Stimulated activated CD4-positive, alpha-beta T cell treated with anti-CD3 and anti-CD28 coated beads, Interleukin-2, amount 100 ng/mL, for 24 hours (primary cell): ENCODE measurements around the gene TMEM59.
"Not testable (repeated sequence)": the region's sequence is repeated elsewhere in the genome, so short reads cannot be mapped to it uniquely, and the experiment has no call there.

ENCODE experiments used
- DNase-seq, 2 donors: peaks; one replicate each; pipeline ENCODE4 v3.0.0-alpha.2; 2020

Gene TMEM59

GRCh38 chr1:54052431-54052933 is 522 bp downstream of the TMEM59 start:
- peak; percentile 33 to 57 for DNase-seq

DNA sequence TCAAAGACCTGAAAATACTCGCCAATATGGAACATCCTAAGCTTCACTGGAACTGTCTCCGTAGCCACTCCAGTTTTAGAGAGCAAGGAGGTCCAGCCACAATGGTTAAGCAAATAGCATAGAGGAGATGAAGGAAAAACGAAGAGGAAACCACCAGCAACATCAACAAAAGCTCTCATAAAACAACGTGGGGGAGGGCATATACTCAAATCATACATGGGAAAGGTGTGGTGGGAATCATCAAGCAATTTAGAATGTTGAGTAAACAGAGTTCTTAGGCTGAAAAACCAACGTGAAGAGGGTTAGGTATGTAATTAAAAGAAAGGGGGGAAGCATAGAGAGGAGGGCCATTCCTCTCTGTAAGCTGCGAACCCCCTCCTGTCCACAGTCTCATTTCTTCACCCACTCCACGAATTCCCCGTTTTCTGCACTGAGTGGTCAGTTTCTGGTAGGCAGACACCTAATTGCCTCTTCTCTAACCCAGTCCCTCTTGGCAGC is 1.0 kb downstream of the TMEM59 start:
- no peak for DNase-seq

- DNase-seq: not testable (repeated sequence)
These were observed 2.6 kb downstream of the TMEM59 start for GRCh38 chr1:54050435-54050834.

GRCh38 chr1:54047384-54048305 is 5.4 kb downstream of the TMEM59 start:
- no peak for DNase-seq

DNA sequence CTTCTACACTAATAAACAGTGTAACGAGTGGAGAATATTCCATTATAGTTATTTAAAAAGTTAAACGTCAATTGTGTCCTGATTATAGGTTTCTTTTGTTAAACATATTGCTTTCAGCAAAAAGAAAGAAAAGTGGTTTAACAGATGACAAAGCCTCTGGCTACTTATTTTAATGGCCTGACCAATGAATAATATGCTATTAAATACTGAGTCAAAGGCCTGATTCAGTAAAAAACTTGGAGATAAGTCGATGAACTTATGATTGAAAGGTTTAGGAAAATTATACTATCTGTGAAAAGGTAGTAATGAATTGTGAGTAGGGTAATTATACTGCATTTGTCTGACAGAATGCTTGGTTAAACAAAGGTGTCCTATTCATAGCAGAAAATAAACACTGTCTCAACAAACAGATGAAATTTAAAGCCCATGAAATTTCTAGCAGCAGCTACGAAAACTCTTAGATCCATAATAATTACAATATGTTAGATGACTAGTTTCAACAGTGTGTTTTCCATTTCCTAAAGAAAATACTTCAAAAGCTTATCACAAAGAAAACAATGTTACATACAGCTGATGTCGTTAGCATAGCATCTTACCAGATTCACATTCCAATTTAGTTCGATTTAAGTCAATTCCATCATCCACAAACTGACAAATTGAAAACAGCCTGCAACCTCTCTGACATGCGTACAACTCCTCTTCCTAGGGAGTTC is 6.2 kb downstream of the TMEM59 start:
- DNase-seq: no peak

DNA sequence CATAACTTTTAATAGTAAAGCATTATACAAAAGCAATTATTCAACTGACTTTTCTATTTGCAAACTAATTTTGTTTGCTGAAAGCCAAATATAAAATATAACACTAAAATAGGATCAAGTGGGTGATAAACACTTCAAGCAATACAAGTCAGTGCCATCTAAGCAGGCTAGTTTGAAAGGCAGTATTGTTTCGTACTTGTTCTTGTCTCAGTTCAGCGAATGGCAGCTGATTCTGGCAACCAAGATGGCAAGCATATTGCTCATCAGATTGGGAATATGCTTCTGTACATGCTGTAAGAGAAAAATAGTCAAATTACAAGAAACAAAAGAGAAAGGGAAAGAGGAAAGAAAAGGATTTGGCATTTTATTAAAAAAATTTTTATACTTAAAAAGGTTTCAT is 7.5 kb downstream of the TMEM59 start:
- no peak for DNase-seq

DNA sequence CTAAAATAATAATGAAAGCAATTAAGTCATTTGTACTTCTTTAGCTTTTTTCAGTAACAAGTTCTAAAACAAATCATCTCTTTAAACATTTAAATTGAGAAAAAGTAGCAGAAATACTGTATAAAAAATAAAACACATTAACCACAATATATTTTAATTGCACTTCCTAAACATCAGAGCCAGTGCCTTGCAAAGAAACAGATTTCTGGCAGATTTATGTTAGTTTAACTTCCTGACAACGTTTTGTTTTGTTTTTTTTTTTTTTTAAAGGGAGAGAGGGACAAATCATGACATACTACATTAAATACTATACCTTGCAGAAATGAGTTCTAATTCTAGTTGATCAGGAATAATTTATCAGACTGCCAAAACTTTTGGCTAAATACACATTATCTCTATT is 11.2 kb downstream of the TMEM59 start:
- DNase-seq: no peak

- no peak for DNase-seq
These were observed 15.5 kb downstream of the TMEM59 start for GRCh38 chr1:54037476-54037875.

GRCh38 chr1:54028306-54029251 is 24.4 kb downstream of the TMEM59 start:
- no peak for DNase-seq

DNA sequence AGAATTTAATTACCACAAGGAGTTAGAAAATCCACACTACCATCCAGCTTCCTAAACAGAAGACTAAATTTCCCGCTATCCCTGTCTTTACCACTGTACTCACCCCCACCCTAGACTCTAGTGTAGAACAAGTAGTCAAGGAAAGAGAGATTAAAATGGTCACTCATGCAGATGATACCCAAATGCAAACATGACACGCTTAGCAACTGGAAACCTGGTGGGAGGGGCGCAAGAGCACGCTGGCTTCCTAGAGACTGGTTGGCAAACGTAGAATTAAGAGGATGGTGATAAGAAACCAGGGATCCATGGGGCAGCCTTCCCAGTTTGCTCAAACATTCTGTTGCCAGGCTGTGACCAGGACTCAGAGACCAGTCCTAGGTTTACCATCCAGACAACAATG is 25.2 kb downstream of the TMEM59 start:
- no peak for DNase-seq

GRCh38 chr1:54024811-54025210 is 28.2 kb downstream of the TMEM59 start:
- not testable (repeated sequence) for DNase-seq

GRCh38 chr1:54024358-54024757 is 28.6 kb downstream of the TMEM59 start:
- no peak for DNase-seq

DNA sequence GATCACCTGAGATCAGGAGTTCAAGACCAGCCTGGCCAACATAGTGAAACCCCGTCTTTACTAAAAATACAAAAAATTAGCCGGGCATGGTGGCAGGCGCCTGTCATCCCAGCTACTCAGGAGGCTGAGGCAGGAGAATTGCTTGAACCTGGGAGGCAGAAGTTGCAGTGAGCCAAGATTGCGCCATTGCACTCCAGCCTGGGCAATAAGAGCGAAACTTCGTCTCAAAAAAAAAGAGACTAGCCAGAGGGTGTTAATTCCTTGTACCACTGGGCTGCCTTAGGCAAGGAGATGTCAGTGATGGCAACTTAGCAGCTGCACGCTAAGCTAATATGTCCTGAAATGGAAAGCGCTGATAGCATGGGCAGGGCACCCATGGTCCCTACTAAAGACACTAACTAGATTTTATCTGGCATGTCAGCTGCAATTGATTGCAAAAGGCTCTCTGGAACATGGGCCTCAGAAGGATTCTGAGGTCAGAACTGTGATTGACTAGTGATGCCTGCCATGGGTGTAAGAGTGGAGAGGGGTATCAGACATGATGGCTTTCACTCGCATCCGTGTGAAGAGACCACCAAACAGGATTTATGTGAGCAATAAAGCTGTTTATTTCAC is 33.3 kb downstream of the TMEM59 start:
- not testable (repeated sequence) for DNase-seq

GRCh38 chr1:54018635-54019034 is 34.4 kb downstream of the TMEM59 start:
- DNase-seq: no peak

- DNase-seq: no peak
These were observed 35.0 kb downstream of the TMEM59 start, which contains the start of gene LDLRAD1 for GRCh38 chr1:54017979-54018378. TSS of gene LDLRAD1 (minus strand) at chr1:54018186. CDS start at chr1:54018112, 74 bp downstream.

DNA sequence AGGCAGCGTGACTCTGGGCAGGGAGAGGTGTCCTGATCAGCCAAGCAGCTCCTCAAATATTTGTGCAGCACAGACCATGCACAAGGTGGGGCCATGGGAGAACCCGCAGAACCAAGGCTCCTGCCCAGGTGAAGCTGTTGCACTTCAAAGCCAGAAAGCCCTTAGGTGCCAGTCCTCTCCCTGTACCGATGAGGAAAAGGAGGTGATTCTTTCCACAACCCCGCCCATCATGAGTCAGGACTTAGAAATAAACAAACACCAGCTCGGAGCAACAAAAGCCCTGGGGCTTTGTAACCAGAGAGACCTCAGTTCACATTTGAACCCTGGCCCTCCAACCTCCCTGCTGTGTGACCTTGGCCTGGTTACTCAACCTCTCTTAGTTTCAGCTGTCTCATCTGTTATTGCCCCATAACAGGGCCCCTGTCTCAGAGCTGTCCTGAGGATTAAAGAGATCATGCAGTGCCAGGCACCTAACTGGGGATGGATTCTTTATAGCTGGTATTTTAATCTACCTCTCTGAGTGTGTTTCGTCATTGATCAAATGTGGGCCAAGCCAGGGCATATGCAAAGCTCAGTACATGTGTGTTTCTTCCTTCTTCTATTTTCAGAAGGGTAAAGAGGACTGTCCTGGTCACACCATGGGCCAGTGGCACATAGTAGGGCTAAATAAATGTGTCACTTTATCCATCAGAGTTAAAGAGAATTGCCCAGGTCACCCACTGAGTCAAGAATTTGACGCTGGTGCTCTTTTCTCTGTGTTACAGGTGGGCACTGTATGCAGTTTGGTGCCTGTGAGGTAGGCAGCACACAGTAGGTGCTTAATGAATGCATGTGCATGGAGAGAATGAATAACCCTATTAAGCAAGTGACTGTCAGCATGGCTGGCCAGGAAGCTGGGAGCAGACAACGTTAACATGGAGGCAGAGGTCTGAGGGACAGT is 36.4 kb downstream of the TMEM59 start:
- DNase-seq: no peak

- DNase-seq: no peak
These were observed 38.9 kb downstream of the TMEM59 start for GRCh38 chr1:54014009-54014629.

DNA sequence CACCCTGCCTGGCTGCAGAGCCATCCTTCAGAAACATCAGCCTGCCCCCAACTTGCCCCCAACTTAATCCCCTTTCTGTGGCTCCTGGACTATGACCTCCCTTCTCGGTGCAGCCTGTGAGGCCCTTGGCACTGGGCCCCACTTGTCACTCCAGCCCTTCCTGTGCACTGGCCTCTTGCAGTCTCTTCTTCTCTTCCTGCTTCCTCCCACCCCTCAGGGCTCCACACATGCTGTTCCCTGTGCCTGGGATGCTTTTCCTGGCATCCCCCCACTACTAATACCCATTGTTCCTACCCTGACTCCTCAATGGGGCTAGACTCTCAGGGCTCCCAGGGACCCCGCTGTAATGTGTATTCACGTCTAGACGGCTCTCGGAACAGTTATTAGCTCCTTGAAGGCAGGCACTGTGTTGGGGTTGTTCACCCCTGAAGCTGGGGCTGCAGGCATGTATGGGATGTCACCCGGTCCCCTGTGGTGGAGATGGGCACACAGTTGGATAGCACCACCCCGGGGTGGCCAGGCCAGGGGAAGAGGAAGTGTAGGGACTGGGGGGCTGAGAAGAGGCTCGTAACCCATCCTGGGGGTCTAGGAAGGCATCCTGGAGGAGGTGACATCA is 39.5 kb downstream of the TMEM59 start:
- DNase-seq: no peak

- DNase-seq: no peak
These were observed 40.1 kb downstream of the TMEM59 start for GRCh38 chr1:54012863-54013262.

DNA sequence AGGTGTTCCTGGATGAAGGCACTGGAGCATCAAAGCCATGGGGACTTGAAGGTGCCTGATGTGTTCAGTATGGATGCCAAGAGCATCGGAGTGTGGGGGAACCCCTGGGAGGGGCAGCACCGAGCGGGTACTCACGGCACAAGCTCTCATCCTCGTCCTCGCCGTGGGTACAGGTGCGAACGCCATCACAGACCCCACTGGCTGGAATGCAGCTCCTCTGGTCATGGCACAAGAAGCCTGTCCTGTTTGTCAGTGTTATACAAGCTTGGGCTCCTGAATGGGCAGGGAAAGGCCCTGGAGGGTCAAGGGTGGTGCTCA is 41.0 kb downstream of the TMEM59 start:
- no peak for DNase-seq
